Spleen (tissue), 11 donors: ENCODE measurements around the gene ENTPD8. TPM values are rescaled to one million over a fixed set of nuclear protein-coding genes. Genes with fewer than 3 reads are reported as not detected.

ENCODE experiments used
- DNase-seq: peaks from one replicate; pipeline ENCODE4 v3.0.0-alpha.2; 2020
- H3K27ac ChIP-seq, 8 donors: fragments of 200-600 bp; sonication (generic) in 7 of 8; 1 replicate in 4 of 8; 2 replicates in 4 of 8; pipeline versions ENCODE4 v1.5.0 to v1.8.0; 2016 to 2021; ENCODE audit warnings: inconsistent platforms in 4 of 8, mild to moderate bottlenecking in 4 of 8, moderate library complexity in 1 of 8
- H3K27me3 ChIP-seq, 7 donors: fragments of 200-600 bp; sonication (generic) in 6 of 7; replicated peaks in 1 of 7; 1 replicate in 4 of 7; 2 replicates in 3 of 7; pipeline versions ENCODE4 v1.5.0 to v1.8.0; 2016 to 2021; ENCODE audit warnings: inconsistent platforms in 3 of 7, mild to moderate bottlenecking in 1 of 7
- H3K36me3 ChIP-seq, 6 donors: fragments of 200-600 bp; sonication (generic) in 5 of 6; 1 replicate in 4 of 6; 2 replicates in 2 of 6; pipeline versions ENCODE4 v1.5.0 to v1.8.0; 2016 to 2021; ENCODE audit warnings: inconsistent platforms in 2 of 6
- H3K4me1 ChIP-seq, 6 donors: fragments of 200-600 bp; sonication (generic) in 5 of 6; 1 replicate in 3 of 6; 2 replicates in 3 of 6; pipeline versions ENCODE4 v1.5.0 to v1.8.0; 2016 to 2021; ENCODE audit warnings: inconsistent platforms in 3 of 6
- H3K4me3 ChIP-seq, 8 donors: fragments of 200-600 bp; sonication (generic) in 7 of 8; 1 replicate in 4 of 8; 2 replicates in 4 of 8; pipeline versions ENCODE4 v1.5.0 to v1.8.0; 2016 to 2021; ENCODE audit warnings: inconsistent platforms in 4 of 8, mild to moderate bottlenecking in 4 of 8, moderate library complexity in 2 of 8
- H3K9me3 ChIP-seq, 8 donors: fragments of 200-600 bp; sonication (generic) in 7 of 8; 1 replicate in 4 of 8; 2 replicates in 4 of 8; pipeline versions ENCODE4 v1.5.0 to v1.8.0; 2016 to 2021; ENCODE audit warnings: inconsistent platforms in 4 of 8
- CTCF ChIP-seq, 11 experiments: fragments of 200-600 bp in 7 of 11; fragments of 450-650 bp in 4 of 11; sonication (generic) in 4 of 11; IDR thresholded peaks in 8 of 11; conservative IDR thresholded peaks in 3 of 11; 1 replicate in 7 of 11; 2 replicates in 4 of 11; pipeline versions ENCODE4 v1.4.0 to v1.8.0; 2016 to 2021; ENCODE audit warnings: antibody characterized with exemption in 11 of 11, inconsistent platforms in 4 of 11, mild to moderate bottlenecking in 1 of 11
- POLR2A ChIP-seq, 3 donors: fragments of 450-650 bp; IDR thresholded peaks; one replicate each; pipeline ENCODE4 v1.5.1; 2017; ENCODE audit warnings: antibody characterized with exemption in 3 of 3, mild to moderate bottlenecking in 1 of 3
- POLR2AphosphoS5 ChIP-seq, 3 donors: sonication (generic); formaldehyde crosslinking; IDR thresholded peaks; one replicate each; pipeline ENCODE4 v1.5.1; 2017; ENCODE audit warnings: antibody characterized with exemption in 3 of 3
- WGBS, 5 donors: extraction: QIAGEN DNeasy Blood & Tissue Kit in 3 of 5; methylation state at CpG; one replicate each; pipeline versions ENCODE4 v1.1.5 to v1.1.7; 2013 to 2018; 5-methylcytosine and 5-hydroxymethylcytosine counted together
- intact Hi-C: fragments of 100-400 bp; cut with DNase I; formaldehyde crosslinking; loops from one replicate; pipeline ENCODE4 v1.15.0; 2023; ENCODE audit warnings: low total_unique reads
- polyA plus RNA-seq, 3 donors: library from polyadenylated mRNA; stranded (reverse); fragments of 200-250 nt; gene quantifications; one replicate each; pipeline ENCODE4 v1.2.1, GENCODE V29; 2013
- total RNA-seq, 7 donors: library from RNA; depleted of rRNA in 3 of 7; stranded (reverse); fragments of >200 nt in 3 of 7; fragmentation: NEBNext Ultra II Directional in 4 of 7; extraction: Animal tissue kit (Norgen Biotek cat#: 25700) in 4 of 7; gene quantifications; one replicate each; pipeline versions ENCODE4 v1.1.0 to v1.2.1, GENCODE V29; 2016 to 2021
- donor health status: healthy with polysubstance abuse.
- donor health status: DM: no; HTN: no; CAD: no; lungs with moderate emphysema.
- donor health status: DM: no; HTN: no; CAD: no.
- donor health status: Bipolar disorder and iron deficiency.
- donor health status: healthy.
- donor health status: DM: no; HTN: no; CAD: no.
- donor health status: DM: yes; HTN: yes; CAD: no.

The ENTPD8 gene
- total and polyA plus RNA-seq, 10 donors = 0.07 to 0.37 (median 0.18) TPM; not detected in 4

DNA sequence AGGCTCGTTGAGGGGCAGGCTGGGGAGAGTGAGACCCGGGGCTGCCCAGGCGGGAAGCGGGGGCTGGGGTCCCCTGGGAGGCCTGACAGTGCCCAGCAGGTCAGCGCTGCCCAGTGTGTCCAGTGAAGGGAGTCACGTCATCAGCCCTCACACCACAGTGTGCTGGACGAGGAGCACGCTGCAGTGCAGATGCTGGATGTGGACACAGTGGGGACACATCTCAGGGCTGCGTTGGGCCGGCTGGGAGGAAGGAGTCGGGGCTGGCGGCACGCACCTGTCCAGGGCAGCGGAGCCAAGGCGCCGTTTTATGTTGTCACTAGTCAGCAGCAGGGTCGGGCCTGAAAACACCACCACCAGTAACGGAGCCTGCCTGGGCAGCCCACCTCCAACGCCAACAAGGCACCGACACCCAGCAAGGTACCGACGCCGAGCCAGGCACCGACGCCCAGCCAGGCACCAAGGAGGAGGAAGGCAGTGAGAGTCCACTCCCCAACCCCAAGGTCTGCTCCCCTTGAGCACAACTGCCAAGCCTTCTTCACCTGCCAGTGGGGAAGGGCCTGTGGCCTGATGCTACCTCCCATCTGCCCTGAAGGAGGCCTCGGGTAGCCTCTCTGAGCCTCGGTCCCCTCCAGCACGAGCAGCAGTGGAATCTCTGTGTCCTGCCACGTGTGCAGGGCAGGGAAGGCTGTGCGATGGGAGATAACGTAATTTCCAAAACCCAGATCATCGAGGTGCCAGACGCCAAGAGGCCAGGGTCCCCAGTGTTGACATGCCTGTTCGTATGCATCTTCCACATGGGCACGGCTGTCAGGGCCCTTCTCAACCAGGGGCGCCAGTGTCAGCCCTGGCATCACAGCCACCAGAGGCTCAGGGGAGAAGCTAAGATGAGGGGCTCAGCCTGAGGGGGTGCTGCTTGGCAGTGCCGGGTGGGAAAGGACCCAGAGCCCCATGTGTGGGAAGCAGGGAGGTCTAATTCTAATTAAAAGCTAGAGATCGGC is 39.8 kb upstream of the ENTPD8 start:
- WGBS, 5 donors = 90 to 93% (median 93%) methylated on average over 15 to 38 of the region's 38 CpGs
- DNase-seq = peak; percentile 68
- Histone ChIP-seq H3K4me3 (no peak overlapping the region), H3K27me3 (no peaks in the 10 kb centered on the region), H3K27ac (no peak overlapping the region), H3K9me3 (peaks cover 0 to 12% (median 9%) of the 10 kb centered on the region in 8 donors), H3K36me3 (peaks cover 0 to 3% (median 0%) of the 10 kb centered on the region in 6 donors), H3K4me1 (peaks cover 0 to 52% (median 20%) of the 10 kb centered on the region in 6 donors)
- intact Hi-C loops = no loop called here
- no peak for TF ChIP-seq CTCF (IDR thresholded peaks at IDR 0.05 in 8 of 11, conservative IDR thresholded peaks at IDR 0.05 in 3 of 11)
- TF ChIP-seq POLR2AphosphoS5 (IDR thresholded peaks at IDR 0.05) = no peak
- no peak for TF ChIP-seq POLR2A (IDR thresholded peaks at IDR 0.05)

GRCh38 chr9:137479892-137480685 is 38.9 kb upstream of the ENTPD8 start:
- no peak overlapping the region for H3K4me3 ChIP-seq
- H3K4me1 ChIP-seq = peaks cover 0 to 52% (median 20%) of the 10 kb centered on the region in 6 donors
- H3K36me3 ChIP-seq = peaks cover 0 to 3% (median 0%) of the 10 kb centered on the region in 6 donors
- 72 to 88% (median 84%) methylated on average over 22 to 32 of the region's 32 CpGs for WGBS, 5 donors
- H3K27ac ChIP-seq = peak overlapping the region in 6 of 8 donors; percentile 13 to 72 (median 61)
- TF ChIP-seq POLR2A (IDR thresholded peaks at IDR 0.05) = no peak
- TF ChIP-seq CTCF (IDR thresholded peaks at IDR 0.05 in 8 of 11, conservative IDR thresholded peaks at IDR 0.05 in 3 of 11) = no peak
- TF ChIP-seq POLR2AphosphoS5 (IDR thresholded peaks at IDR 0.05) = no peak
- no peaks in the 10 kb centered on the region for H3K27me3 ChIP-seq
- peak; percentile 50 for DNase-seq
- intact Hi-C loops = no loop called here
- peaks cover 0 to 21% (median 18%) of the 10 kb centered on the region in 8 donors for H3K9me3 ChIP-seq

DNA sequence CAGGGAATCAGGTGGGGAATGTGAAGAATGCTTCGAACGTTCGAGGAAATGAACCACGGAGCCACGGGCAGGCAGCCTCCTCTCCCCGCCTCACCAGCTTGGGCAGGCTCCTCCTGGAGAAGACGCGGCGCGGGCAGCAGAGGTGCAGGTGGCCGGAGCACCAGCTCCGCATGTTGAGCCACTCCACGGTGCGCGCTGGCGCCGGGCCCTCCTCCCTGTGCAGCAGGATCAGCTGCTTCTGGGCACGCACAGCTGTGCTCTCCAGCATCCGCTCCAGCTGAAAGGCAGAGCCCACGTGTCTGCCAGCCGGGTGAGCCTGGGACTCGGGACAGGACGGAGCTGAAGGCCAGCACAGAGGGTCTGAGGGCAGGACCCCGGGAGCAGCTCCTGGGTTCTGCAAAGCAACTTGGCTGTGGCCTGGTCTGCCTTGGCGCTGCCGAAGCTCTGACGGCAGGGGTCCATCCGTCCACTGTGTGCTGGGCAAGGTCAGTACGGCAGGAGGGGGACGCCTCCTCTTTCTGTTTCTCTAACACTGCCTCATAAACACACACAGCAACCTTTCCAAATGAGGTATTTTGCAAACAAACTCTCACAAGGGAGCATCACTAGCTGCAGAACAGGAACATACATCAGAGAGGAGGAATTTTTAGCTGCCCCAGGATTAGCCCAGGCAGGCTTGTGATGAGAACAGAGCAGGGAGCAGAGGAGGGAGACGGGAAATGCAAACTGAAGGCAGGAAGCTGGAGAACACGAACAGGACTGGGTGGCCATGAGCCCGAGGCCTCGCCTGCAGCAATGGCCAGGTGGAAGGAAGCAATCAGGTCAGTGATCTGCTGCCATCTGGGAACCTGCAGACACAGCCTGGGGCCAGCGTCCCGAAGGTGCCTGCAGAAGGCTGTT is 38.1 kb upstream of the ENTPD8 start:
- H3K27ac ChIP-seq = peak overlapping the region in 6 of 8 donors; percentile 13 to 72 (median 61)
- WGBS, 5 donors = 72 to 88% (median 74%) methylated on average over 27 to 36 of the region's 36 CpGs
- intact Hi-C loops = no loop called here
- TF ChIP-seq CTCF (IDR thresholded peaks at IDR 0.05 in 8 of 11, conservative IDR thresholded peaks at IDR 0.05 in 3 of 11) = no peak
- TF ChIP-seq POLR2AphosphoS5 (IDR thresholded peaks at IDR 0.05) = peak; percentile 62 to 78 (median 76)
- TF ChIP-seq POLR2A (IDR thresholded peaks at IDR 0.05) = no peak
- DNase-seq = peak; percentile 81
- H3K27me3 ChIP-seq = no peaks in the 10 kb centered on the region
- H3K4me3 ChIP-seq = no peak overlapping the region
- peaks cover 0 to 3% (median 0%) of the 10 kb centered on the region in 6 donors for H3K36me3 ChIP-seq
- H3K9me3 ChIP-seq = peaks cover 0 to 28% (median 26%) of the 10 kb centered on the region in 8 donors
- H3K4me1 ChIP-seq = peaks cover 0 to 52% (median 20%) of the 10 kb centered on the region in 6 donors
